B cell (primary cell): Measurements from ENCODE around the gene LEPR. TPM values are rescaled to one million over a fixed set of nuclear protein-coding genes. Genes with fewer than 3 reads are reported as not detected.

Experiments
- ATAC-seq: fragments of 200-7000 bp; cut with Tn5 transposase; one replicate; pipeline ENCODE4 v1.10.0; 2021; ENCODE audit warnings: low read depth, mild to moderate bottlenecking, moderate number of reproducible peaks, moderate library complexity
- CTCF ChIA-PET: fragments of 350-600 bp; sonication (Branson Sonifier 250); formaldehyde crosslinking; loops from one replicate; lab custom pipeline; 2021; ENCODE audit warnings: antibody characterized with exemption, inconsistent platforms; lab: Charles Lee
- POLR2A ChIA-PET: fragments of 350-600 bp; sonication (Branson Sonifier 250); formaldehyde crosslinking; loops from one replicate; lab custom pipeline; 2021; ENCODE audit warnings: antibody characterized with exemption; lab: Charles Lee
- DNase-seq: peaks from one replicate; pipeline ENCODE4 v3.0.0; 2013
- H2AFZ ChIP-seq: 2 replicates; pipeline ENCODE4 v1.6.1; 2012; ENCODE audit warnings: mild to moderate bottlenecking, low read depth, low read length; ENCODE audit not compliant: insufficient read depth, poor library complexity, severe bottlenecking
- H3K27ac ChIP-seq, 2 donors: 1 replicate in 1 of 2; 2 replicates in 1 of 2; pipeline ENCODE4 v1.5.1; 2012 to 2013; ENCODE audit warnings: low read length in 2 of 2, mild to moderate bottlenecking in 2 of 2, moderate library complexity in 1 of 2
- H3K27me3 ChIP-seq, 4 experiments: fragments of 200-600 bp in 1 of 4; sonication (generic) in 1 of 4; replicated peaks in 1 of 4; 1 replicate in 2 of 4; 2 replicates in 2 of 4; pipeline versions ENCODE4 v1.6.1 to v1.7.0; 2013 to 2016; ENCODE audit warnings: low read length in 3 of 4, mild to moderate bottlenecking in 2 of 4, mixed read lengths in 1 of 4, moderate library complexity in 1 of 4; ENCODE audit not compliant: insufficient read depth in 4 of 4, control insufficient read depth in 3 of 4; ENCODE audit errors: control extremely low read depth in 1 of 4
- H3K36me3 ChIP-seq, 2 experiments: replicated peaks in 1 of 2; 1 replicate in 1 of 2; 2 replicates in 1 of 2; pipeline versions ENCODE4 v1.6.1 to v1.7.1; 2013; ENCODE audit warnings: low read length in 1 of 2; ENCODE audit not compliant: insufficient read depth in 2 of 2, control insufficient read depth in 1 of 2; ENCODE audit errors: control extremely low read depth in 1 of 2, extremely low read depth in 1 of 2
- H3K4me1 ChIP-seq, 2 donors: fragments of 200-600 bp in 1 of 2; sonication (generic) in 1 of 2; 1 replicate in 1 of 2; 2 replicates in 1 of 2; pipeline versions ENCODE4 v1.5.1 to v1.6.1; 2013 to 2017; ENCODE audit warnings: low read length in 2 of 2; ENCODE audit not compliant: control insufficient read depth in 2 of 2, insufficient read depth in 2 of 2
- H3K4me2 ChIP-seq: replicated peaks from 2 replicates; pipeline ENCODE3; 2012; ENCODE audit warnings: mild to moderate bottlenecking, low read depth, low read length; ENCODE audit not compliant: poor library complexity, severe bottlenecking
- H3K4me3 ChIP-seq, 5 experiments: fragments of 200-600 bp in 1 of 5; sonication (generic) in 1 of 5; 1 replicate in 3 of 5; 2 replicates in 2 of 5; pipeline versions ENCODE4 v1.5.1 to v1.7.0; 2011 to 2016; ENCODE audit warnings: low read length in 4 of 5, mild to moderate bottlenecking in 4 of 5, low read depth in 2 of 5, control low read depth in 1 of 5, moderate library complexity in 1 of 5; ENCODE audit not compliant: insufficient read depth in 1 of 5; ENCODE audit errors: control extremely low read depth in 1 of 5, extremely low read depth in 1 of 5
- H3K79me2 ChIP-seq: fragments of 200-600 bp; sonication (generic); one replicate; pipeline ENCODE4 v1.6.0; 2016; ENCODE audit warnings: low read length; ENCODE audit not compliant: control insufficient read depth, insufficient read depth
- H3K9ac ChIP-seq: fragments of 200-600 bp; sonication (generic); 2 replicates; pipeline ENCODE4 v1.6.1; 2017; ENCODE audit warnings: mild to moderate bottlenecking, low read length, moderate library complexity
- H3K9me3 ChIP-seq, 3 donors: one replicate each; pipeline versions ENCODE4 v1.6.1 to v1.7.1; 2013; ENCODE audit warnings: low read length in 2 of 3; ENCODE audit not compliant: control insufficient read depth in 2 of 3, insufficient read depth in 1 of 3; ENCODE audit errors: control extremely low read depth in 1 of 3
- H4K20me1 ChIP-seq: 2 replicates; pipeline ENCODE4 v1.6.0; 2012; ENCODE audit warnings: mild to moderate bottlenecking, low read length; ENCODE audit not compliant: insufficient read depth, control insufficient read depth, poor library complexity, severe bottlenecking
- H3K27ac Mint-ChIP-seq: one replicate; pipeline ENCODE4 v1.8.0; 2021; ENCODE audit warnings: mixed read lengths
- H3K27me3 Mint-ChIP-seq: one replicate; pipeline ENCODE4 v1.8.0; 2021; ENCODE audit warnings: mixed read lengths
- H3K4me1 Mint-ChIP-seq: one replicate; pipeline ENCODE4 v1.8.0; 2021; ENCODE audit warnings: mixed read lengths
- H3K4me3 Mint-ChIP-seq: one replicate; pipeline ENCODE4 v1.8.0; 2021; ENCODE audit warnings: mixed read lengths
- H3K9me3 Mint-ChIP-seq: one replicate; pipeline ENCODE4 v1.8.0; 2022; ENCODE audit warnings: mixed read lengths; ENCODE audit not compliant: insufficient read depth
- EZH2 ChIP-seq: IDR thresholded peaks from 2 replicates; pipeline ENCODE4 v1.6.1; 2012; ENCODE audit warnings: borderline replicate concordance, low read depth, mild to moderate bottlenecking, moderate library complexity, low read length; ENCODE audit not compliant: insufficient read depth, poor library complexity, severe bottlenecking
- WGBS: methylation state at CpG from one replicate; pipeline ENCODE4 v1.1.5; 2013; ENCODE audit warnings: missing lambda C conversion rate; ENCODE audit not compliant: insufficient coverage; 5-methylcytosine and 5-hydroxymethylcytosine counted together
- intact Hi-C: fragments of 100-400 bp; cut with micrococcal nuclease; formaldehyde crosslinking; loops from one replicate; pipeline ENCODE4 v1.10.0; 2022
- polyA plus RNA-seq: library from polyadenylated mRNA; depleted of rRNA; stranded (reverse); fragments of >200 nt; gene quantifications from 2 replicates; pipeline ENCODE4 v1.2.3, GENCODE V29; 2012
- total RNA-seq, 2 donors: library from RNA; stranded (reverse); fragments of 120-200 nt in 1 of 2; gene quantifications; 1 replicate in 1 of 2; 2 replicates in 1 of 2; pipeline versions ENCODE4 v1.2.3 to v1.2.4, GENCODE V29; 2013 to 2022
- TF ChIP-seq, protein P1 (sequence below): fragments of 200-600 bp; IDR thresholded peaks from one replicate; pipeline ENCODE4 v1.8.0; 2022; ENCODE audit warnings: antibody characterized with exemption, mild to moderate bottlenecking

The LEPR gene
- total and polyA plus RNA-seq, 2 donors (not counting 1 experiment from before 2014, with no cell fraction given): 0.19 to 0.30 TPM

GRCh38 chr1:65441464-65441863 lies 21.0 kb downstream of the LEPR start:
- Histone ChIP-seq H3K27ac (no peak overlapping the region), H3K4me1 (no peaks in the 10 kb centered on the region), H3K79me2 (no peaks in the 10 kb centered on the region), H2AFZ (no peak overlapping the region), H3K36me3 (no peaks in the 10 kb centered on the region), H3K27me3 (no peaks in the 10 kb centered on the region), H3K9ac (no peak overlapping the region), H3K4me2 (no peak overlapping the region), H3K9me3 (no peaks in the 10 kb centered on the region), H3K4me3 (no peak overlapping the region), H4K20me1 (no peaks in the 10 kb centered on the region)
- Mint-ChIP-seq H3K9me3 (no peaks in the 10 kb centered on the region), H3K27me3 (no peaks in the 10 kb centered on the region), H3K27ac (no peak overlapping the region), H3K4me1 (no peaks in the 10 kb centered on the region), H3K4me3 (no peak overlapping the region)
- ChIA-PET CTCF (interaction anchor here (1.4 kb wide), 1 partner anchor 11 kb away, joined by 6 read pairs; no protein-coding TSS in a partner anchor), POLR2A (no interaction called here)
- ATAC-seq: no peak
- TF ChIP-seq, protein P1, sequence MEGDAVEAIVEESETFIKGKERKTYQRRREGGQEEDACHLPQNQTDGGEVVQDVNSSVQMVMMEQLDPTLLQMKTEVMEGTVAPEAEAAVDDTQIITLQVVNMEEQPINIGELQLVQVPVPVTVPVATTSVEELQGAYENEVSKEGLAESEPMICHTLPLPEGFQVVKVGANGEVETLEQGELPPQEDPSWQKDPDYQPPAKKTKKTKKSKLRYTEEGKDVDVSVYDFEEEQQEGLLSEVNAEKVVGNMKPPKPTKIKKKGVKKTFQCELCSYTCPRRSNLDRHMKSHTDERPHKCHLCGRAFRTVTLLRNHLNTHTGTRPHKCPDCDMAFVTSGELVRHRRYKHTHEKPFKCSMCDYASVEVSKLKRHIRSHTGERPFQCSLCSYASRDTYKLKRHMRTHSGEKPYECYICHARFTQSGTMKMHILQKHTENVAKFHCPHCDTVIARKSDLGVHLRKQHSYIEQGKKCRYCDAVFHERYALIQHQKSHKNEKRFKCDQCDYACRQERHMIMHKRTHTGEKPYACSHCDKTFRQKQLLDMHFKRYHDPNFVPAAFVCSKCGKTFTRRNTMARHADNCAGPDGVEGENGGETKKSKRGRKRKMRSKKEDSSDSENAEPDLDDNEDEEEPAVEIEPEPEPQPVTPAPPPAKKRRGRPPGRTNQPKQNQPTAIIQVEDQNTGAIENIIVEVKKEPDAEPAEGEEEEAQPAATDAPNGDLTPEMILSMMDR: no peak
- no peak for TF ChIP-seq EZH2
- 77% methylated on average over 2 of the region's 3 CpGs for WGBS
- DNase-seq: no peak
- intact Hi-C loops: no loop called here

DNA sequence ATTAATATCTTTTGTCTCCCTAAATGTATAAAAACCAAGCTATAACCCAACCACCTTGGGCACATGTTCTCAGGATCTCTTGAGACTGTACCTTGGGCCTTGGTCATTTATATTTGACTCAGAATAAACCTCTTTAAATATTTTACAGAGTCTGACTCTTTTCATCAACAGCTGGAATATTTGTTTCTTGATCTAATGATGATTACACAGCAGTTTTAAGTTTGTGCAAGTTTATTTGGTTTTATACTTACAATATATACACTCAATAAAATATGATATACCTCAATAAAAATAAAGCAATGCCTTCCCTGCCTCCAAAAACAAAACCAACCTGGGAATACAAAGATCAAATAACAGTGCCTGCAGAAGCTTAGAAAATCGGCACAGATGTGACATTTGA lies 22.0 kb downstream of the LEPR start:
- Histone ChIP-seq H3K4me1 (no peaks in the 10 kb centered on the region), H3K4me2 (no peak overlapping the region), H3K27me3 (no peaks in the 10 kb centered on the region), H4K20me1 (no peaks in the 10 kb centered on the region), H3K9ac (no peak overlapping the region), H2AFZ (no peak overlapping the region), H3K36me3 (no peaks in the 10 kb centered on the region), H3K79me2 (no peaks in the 10 kb centered on the region), H3K9me3 (no peaks in the 10 kb centered on the region), H3K27ac (no peak overlapping the region), H3K4me3 (no peak overlapping the region)
- intact Hi-C loops: no loop called here
- POLR2A ChIA-PET: no interaction called here
- Mint-ChIP-seq H3K9me3 (no peaks in the 10 kb centered on the region), H3K4me1 (no peaks in the 10 kb centered on the region), H3K27ac (no peak overlapping the region), H3K4me3 (no peak overlapping the region), H3K27me3 (no peaks in the 10 kb centered on the region)
- CTCF ChIA-PET: no interaction called here
- WGBS: no CpG with 5 or more reads among the region's 1 CpG
- ATAC-seq (no peak), DNase-seq (no peak)
- no peak for TF ChIP-seq EZH2
- TF ChIP-seq, protein P1: no peak
